GM12873 (cell line): ENCODE measurements around the gene PARVB.

Experiments used
- TF ChIP-seq, protein P1 (sequence below): IDR thresholded peaks from 2 replicates; pipeline ENCODE4 v1.5.1; 2012; ENCODE audit warnings: low read depth, mild to moderate bottlenecking, moderate library complexity, low read length, control low read depth; ENCODE audit not compliant: insufficient read depth; ENCODE audit errors: missing control alignments

The PARVB gene

DNA sequence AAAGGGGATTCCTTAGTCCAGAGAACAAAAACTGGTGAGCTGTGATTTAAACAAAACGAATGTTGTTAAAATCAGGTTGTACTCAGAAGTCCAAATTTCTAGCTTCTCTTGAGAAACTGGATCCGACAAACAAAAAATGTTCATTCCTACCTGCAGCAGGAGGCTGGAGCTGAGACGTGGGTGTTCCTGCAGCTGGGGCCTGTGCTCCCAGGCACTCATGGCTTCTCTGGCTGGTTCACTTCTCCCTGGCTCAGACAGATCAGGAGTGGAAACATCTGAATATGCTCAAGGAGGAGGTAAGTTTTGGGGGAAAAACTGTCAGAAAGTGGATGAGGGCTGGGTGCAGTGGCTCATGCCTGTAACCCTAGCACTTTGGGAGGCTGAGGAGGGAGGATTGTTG lies 24.7 kb upstream of the PARVB start:
- TF ChIP-seq, protein P1, sequence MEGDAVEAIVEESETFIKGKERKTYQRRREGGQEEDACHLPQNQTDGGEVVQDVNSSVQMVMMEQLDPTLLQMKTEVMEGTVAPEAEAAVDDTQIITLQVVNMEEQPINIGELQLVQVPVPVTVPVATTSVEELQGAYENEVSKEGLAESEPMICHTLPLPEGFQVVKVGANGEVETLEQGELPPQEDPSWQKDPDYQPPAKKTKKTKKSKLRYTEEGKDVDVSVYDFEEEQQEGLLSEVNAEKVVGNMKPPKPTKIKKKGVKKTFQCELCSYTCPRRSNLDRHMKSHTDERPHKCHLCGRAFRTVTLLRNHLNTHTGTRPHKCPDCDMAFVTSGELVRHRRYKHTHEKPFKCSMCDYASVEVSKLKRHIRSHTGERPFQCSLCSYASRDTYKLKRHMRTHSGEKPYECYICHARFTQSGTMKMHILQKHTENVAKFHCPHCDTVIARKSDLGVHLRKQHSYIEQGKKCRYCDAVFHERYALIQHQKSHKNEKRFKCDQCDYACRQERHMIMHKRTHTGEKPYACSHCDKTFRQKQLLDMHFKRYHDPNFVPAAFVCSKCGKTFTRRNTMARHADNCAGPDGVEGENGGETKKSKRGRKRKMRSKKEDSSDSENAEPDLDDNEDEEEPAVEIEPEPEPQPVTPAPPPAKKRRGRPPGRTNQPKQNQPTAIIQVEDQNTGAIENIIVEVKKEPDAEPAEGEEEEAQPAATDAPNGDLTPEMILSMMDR, result no peak

DNA sequence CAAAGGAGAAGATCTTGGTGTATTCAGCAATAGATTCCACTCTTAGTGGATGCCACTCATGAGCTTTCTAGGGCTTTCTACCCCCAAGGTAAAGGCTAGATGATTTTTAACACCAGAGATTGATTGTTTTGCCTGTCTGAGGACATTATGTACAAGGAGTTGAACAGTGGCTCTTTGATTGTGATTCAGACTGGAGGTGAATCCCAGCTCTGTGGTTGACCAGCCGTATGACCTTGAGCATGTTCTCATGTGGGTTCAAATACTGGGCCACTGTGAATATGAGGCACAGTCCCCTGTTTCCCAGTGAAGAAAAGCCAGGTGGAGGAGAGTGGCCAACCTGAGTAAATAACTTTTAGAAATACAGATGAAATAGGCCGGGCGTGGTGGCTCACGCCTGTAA lies 24.0 kb upstream of the PARVB start:
- TF ChIP-seq, protein P1, result no peak

GRCh38 chr22:44001521-44001920 lies 22.6 kb upstream of the PARVB start:
- TF ChIP-seq, protein P1, result no peak

GRCh38 chr22:44002324-44002723 lies 21.8 kb upstream of the PARVB start:
- TF ChIP-seq, protein P1, result no peak

DNA sequence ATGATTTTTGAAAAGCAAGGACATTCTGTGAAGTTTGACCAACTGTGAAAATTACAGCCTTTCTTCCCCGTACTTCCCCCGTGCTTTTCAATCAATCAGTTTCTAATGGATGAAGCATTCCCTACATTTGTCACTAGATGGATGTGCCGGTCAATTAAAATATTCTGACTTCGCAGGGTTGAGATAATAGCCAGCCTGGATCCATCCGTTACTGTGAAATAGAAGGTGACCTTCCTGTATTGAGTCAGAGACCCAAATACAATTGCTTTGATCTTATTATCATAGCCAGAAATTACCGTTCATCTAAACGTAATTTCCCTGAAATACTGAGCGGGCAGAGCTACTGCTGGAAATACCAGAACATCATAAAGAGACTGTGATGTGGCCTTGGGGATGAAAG lies 21.1 kb upstream of the PARVB start:
- TF ChIP-seq, protein P1, result no peak

DNA sequence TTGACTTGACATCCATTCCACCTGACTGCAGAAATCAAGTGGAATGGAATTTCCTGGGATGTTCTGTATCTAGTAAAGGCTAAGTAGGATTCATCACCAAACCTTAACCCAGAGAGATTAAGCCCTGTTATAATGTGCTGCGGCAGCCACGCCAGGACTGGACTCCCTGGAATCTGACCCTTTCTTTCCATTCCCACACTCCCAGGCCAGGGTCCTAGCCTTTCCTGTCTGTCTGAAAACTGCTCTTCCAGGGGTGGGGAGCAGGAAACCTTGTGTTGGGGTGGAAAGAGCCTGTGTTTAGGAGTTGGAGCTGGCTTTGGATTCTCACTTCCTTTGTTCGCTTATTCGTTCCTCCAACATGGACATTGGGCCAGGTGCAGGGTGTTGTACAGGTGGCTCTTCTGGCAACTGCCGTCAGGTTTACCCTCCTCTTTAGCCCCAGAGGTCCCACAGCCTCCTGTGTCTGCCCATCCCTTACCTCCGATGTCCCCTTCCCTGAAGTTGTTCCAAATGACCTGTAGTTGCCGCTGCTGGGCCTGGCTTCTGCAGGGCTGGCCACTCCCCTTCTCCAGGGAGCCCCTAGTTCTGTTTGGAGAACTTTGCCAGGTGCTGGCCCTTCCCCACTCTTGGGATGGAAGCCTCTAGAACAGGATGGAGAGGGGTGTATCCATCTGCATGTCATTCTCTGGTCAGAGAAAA lies 20.5 kb upstream of the PARVB start:
- TF ChIP-seq, protein P1, result no peak

GRCh38 chr22:44004104-44004460 lies 20.0 kb upstream of the PARVB start:
- TF ChIP-seq, protein P1, result no peak
